SK-N-SH (cell line): ENCODE measurements around the gene OSBPL10.

Source experiments
- FOXJ3 ChIP-seq: sonication (generic); formaldehyde crosslinking; IDR thresholded peaks from 2 replicates; pipeline ENCODE4 v1.5.1; 2020; ENCODE audit warnings: mild to moderate bottlenecking, missing genetic modification reagents
- POLR2AphosphoS5 ChIP-seq: IDR thresholded peaks from 2 replicates; pipeline ENCODE4 v1.6.1; 2012; ENCODE audit warnings: low read depth, low read length
- REST ChIP-seq: IDR thresholded peaks from 2 replicates; pipeline ENCODE4 v1.6.1; 2012; ENCODE audit warnings: mild to moderate bottlenecking, low read depth, low read length, moderate library complexity
- TF ChIP-seq, protein P1 (sequence below): fragments of 200-600 bp; sonication (generic); IDR thresholded peaks from 2 replicates; pipeline ENCODE4 v1.6.1; 2017; ENCODE audit warnings: antibody characterized with exemption, mild to moderate bottlenecking, moderate library complexity

DNA sequence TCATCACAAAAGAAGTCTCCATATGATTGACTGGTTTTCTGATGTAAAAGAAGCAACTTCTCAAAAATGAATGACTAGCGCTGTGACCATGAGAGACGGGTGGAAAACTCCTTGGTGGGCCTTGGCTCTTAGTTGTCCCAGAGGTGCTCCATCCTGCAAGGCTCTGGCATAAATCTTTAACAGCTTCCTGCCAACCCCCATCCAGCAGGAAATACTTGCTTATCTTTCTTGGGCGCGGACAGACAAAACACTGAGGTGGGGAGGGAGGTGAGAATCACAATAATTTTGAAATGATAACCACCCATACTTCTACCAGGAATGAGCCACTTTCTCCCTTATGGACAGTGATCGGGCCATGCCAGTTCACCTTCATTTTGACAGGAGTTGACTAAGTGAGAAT is 319.8 kb downstream of the OSBPL10 start:
- TF ChIP-seq POLR2AphosphoS5, result no peak
- no peak for TF ChIP-seq FOXJ3 (CRISPR knock-in tag)
- TF ChIP-seq REST, result no peak
- TF ChIP-seq, protein P1, sequence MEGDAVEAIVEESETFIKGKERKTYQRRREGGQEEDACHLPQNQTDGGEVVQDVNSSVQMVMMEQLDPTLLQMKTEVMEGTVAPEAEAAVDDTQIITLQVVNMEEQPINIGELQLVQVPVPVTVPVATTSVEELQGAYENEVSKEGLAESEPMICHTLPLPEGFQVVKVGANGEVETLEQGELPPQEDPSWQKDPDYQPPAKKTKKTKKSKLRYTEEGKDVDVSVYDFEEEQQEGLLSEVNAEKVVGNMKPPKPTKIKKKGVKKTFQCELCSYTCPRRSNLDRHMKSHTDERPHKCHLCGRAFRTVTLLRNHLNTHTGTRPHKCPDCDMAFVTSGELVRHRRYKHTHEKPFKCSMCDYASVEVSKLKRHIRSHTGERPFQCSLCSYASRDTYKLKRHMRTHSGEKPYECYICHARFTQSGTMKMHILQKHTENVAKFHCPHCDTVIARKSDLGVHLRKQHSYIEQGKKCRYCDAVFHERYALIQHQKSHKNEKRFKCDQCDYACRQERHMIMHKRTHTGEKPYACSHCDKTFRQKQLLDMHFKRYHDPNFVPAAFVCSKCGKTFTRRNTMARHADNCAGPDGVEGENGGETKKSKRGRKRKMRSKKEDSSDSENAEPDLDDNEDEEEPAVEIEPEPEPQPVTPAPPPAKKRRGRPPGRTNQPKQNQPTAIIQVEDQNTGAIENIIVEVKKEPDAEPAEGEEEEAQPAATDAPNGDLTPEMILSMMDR, result no peak
